HCT116 (cell line): ENCODE results near the gene CASZ1.

ENCODE experiments used
- CTCF ChIP-seq, 3 experiments: fragments of 200-600 bp in 1 of 3; sonication (generic) in 1 of 3; IDR thresholded peaks in 2 of 3; conservative IDR thresholded peaks in 1 of 3; 2 replicates each; pipeline ENCODE4 v1.5.1; 2012 to 2017; ENCODE audit warnings: low read depth in 2 of 3, low read length in 2 of 3, antibody characterized with exemption in 1 of 3, borderline replicate concordance in 1 of 3, control low read depth in 1 of 3, mild to moderate bottlenecking in 1 of 3, mixed read lengths in 1 of 3, mixed run types in 1 of 3, moderate library complexity in 1 of 3; ENCODE audit not compliant: insufficient read depth in 1 of 3
- EZH2phosphoT487 ChIP-seq: fragments of 200-600 bp; IDR thresholded peaks from 2 replicates; pipeline ENCODE4 v1.6.1; 2018; ENCODE audit warnings: antibody characterized with exemption, borderline replicate concordance
- POLR2A ChIP-seq: IDR thresholded peaks from 2 replicates; pipeline ENCODE4 v1.7.0; 2011; ENCODE audit warnings: borderline replicate concordance; ENCODE audit not compliant: insufficient read depth, insufficient read length; ENCODE audit errors: extremely low read depth
- POLR2AphosphoS5 ChIP-seq: IDR thresholded peaks from 2 replicates; pipeline ENCODE4 v1.6.1; 2011; ENCODE audit warnings: mild to moderate bottlenecking, low read depth, low read length, moderate library complexity
- RAD21 ChIP-seq: IDR thresholded peaks from 2 replicates; pipeline ENCODE4 v1.6.1; 2012; ENCODE audit warnings: low read depth, mild to moderate bottlenecking

DNA sequence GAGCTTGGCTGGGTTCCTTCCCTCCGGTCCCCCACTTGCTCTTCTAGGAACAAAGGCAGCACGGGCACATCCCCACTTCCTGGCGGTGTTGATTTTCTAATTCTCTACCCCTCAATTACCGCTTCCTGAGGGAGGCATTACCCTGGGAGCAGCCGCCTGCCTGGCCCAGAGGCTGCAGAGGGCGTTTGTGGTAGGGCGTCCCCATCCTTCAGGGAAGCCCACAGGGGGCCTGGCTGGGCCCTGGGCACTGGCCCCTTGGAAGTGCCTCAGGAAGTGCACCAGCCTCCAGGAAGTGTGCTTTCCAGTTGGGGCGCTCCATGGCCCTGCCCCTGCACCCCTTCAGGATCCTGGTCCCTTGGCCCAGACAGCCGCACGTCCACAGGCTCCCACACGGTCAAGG is 42.1 kb upstream of the CASZ1 start:
- TF ChIP-seq POLR2A (no peak), CTCF (IDR thresholded peaks at IDR 0.05 in 2 of 3, conservative IDR thresholded peaks at IDR 0.05 in 1 of 3; ENCODE audit: borderline replicate concordance in 1 of 3, insufficient read depth in 1 of 3, low read depth in 2 of 3, low read length in 2 of 3) (no peak), EZH2phosphoT487 (no peak), POLR2AphosphoS5 (no peak), RAD21 (no peak)
